Heart left ventricle (tissue), 16 donors: Measurements from ENCODE around the gene DIO3. TPM values are rescaled to one million over a fixed set of nuclear protein-coding genes. Genes with fewer than 3 reads are reported as not detected.

Experiments
- ATAC-seq, 4 donors: fragments of 200-7000 bp; cut with Tn5 transposase; one replicate each; pipeline ENCODE4 v1.9.1; 2020 to 2022; ENCODE audit warnings: moderate library complexity in 4 of 4, mild to moderate bottlenecking in 3 of 4, moderate number of reproducible peaks in 1 of 4
- DNase-seq, 5 donors: peaks; one replicate each; pipeline ENCODE4 v3.0.0-alpha.2; 2020
- H3K27ac ChIP-seq, 12 donors: fragments of 200-600 bp; sonication (generic) in 4 of 12; one replicate each; pipeline versions ENCODE4 v1.5.0 to v1.8.0; 2016 to 2022; ENCODE audit warnings: mild to moderate bottlenecking in 2 of 12
- H3K27me3 ChIP-seq, 9 donors: fragments of 200-600 bp; sonication (generic) in 2 of 9; one replicate each; pipeline versions ENCODE4 v1.5.1 to v1.8.0; 2016 to 2022; ENCODE audit warnings: mild to moderate bottlenecking in 3 of 9
- H3K36me3 ChIP-seq, 9 donors: fragments of 200-600 bp; sonication (generic) in 2 of 9; one replicate each; pipeline versions ENCODE4 v1.5.0 to v1.8.0; 2018 to 2022; ENCODE audit warnings: mild to moderate bottlenecking in 2 of 9
- H3K4me1 ChIP-seq, 12 donors: fragments of 200-600 bp; sonication (generic) in 4 of 12; one replicate each; pipeline versions ENCODE4 v1.5.0 to v1.8.0; 2016 to 2022; ENCODE audit warnings: mild to moderate bottlenecking in 3 of 12
- H3K4me3 ChIP-seq, 12 donors: fragments of 200-600 bp; sonication (generic) in 4 of 12; one replicate each; pipeline versions ENCODE4 v1.5.0 to v1.8.0; 2017 to 2022; ENCODE audit warnings: mild to moderate bottlenecking in 9 of 12, moderate library complexity in 4 of 12
- H3K9me3 ChIP-seq, 12 donors: fragments of 200-600 bp; sonication (generic) in 4 of 12; one replicate each; pipeline versions ENCODE4 v1.5.0 to v1.8.0; 2016 to 2022; ENCODE audit warnings: mild to moderate bottlenecking in 1 of 12
- CTCF ChIP-seq, 12 donors: fragments of 200-600 bp; sonication (generic) in 4 of 12; IDR thresholded peaks; one replicate each; pipeline versions ENCODE4 v1.5.0 to v1.8.0; 2018 to 2022; ENCODE audit warnings: antibody characterized with exemption in 12 of 12, mild to moderate bottlenecking in 5 of 12
- POLR2A ChIP-seq, 2 donors: fragments of 450-650 bp; IDR thresholded peaks; one replicate each; pipeline ENCODE4 v1.6.1; 2017; ENCODE audit warnings: antibody characterized with exemption in 2 of 2, mild to moderate bottlenecking in 2 of 2, moderate library complexity in 2 of 2
- WGBS, 4 donors: extraction: QIAGEN DNeasy Blood & Tissue Kit in 2 of 4; methylation state at CpG; one replicate each; pipeline versions ENCODE4 v1.1.5 to v1.1.7; 2013 to 2018; 5-methylcytosine and 5-hydroxymethylcytosine counted together
- intact Hi-C, 10 donors: fragments of 100-400 bp; cut with DNase I; formaldehyde crosslinking; loops; one replicate each; pipeline versions ENCODE4 v1.11.1 to v1.14.2; 2022
- polyA plus RNA-seq, 2 donors: library from polyadenylated mRNA; stranded (reverse); fragments of 200-250 nt; gene quantifications; one replicate each; pipeline ENCODE4 v1.2.3, GENCODE V29; 2013
- total RNA-seq, 9 donors: library from RNA; depleted of rRNA in 2 of 9; stranded (reverse); fragments of >200 nt in 2 of 9; fragmentation: NEBNext Ultra II Directional in 3 of 9; extraction: Animal tissue kit (Norgen Biotek cat#: 25700) in 3 of 9; gene quantifications; one replicate each; pipeline versions ENCODE4 v1.1.0 to v1.2.4, GENCODE V29; 2016 to 2023
- donor health status: ischemic (EF 13 %, LVEDD 7.1; RV severe dilation, severe dysfunction).
- donor health status: healthy with polysubstance abuse.
- donor health status: DM: no; HTN: yes; CAD: no.
- donor health status: DM: no; HTN: no; CAD: no.
- donor health status: ischemic (EF 25% LVEDD 6.9; RV normal size, moderate dysfunction).
- donor health status: ischemic (EF 25% LVEDD 5.7; RV mildly dilated, moderate dysfunction).
- donor health status: healthy.
- donor health status: DM: yes; HTN: yes; CAD: no.
- donor health status: ischemic (EF 35%, LVEDD 5.7; RV mildly dilated, moderate dysfunction).
- donor health status: nonischemic (EF 11% LVEDD 7.7; RV severe dilation, severe dysfunction).
- donor health status: DM: yes; HTN: yes; CAD: no.
- donor health status: PGD.
- donor health status: ischemic (EF 29% LVEDD 5.4; RV normal size, mild dysfunction).
- donor health status: nonischemic (EF 23%, LVEDD 6.1; RV moderate dilation, normal function).

Gene DIO3
- total and polyA plus RNA-seq, 11 donors, result 0.12 to 0.48 (median 0.24) TPM; not detected in 6

GRCh38 chr14:101587441-101587911 lies 26.2 kb downstream of the DIO3 start:
- intact Hi-C loops, result no loop called here
- no peaks in the 10 kb centered on the region for H3K36me3 ChIP-seq
- H3K4me3 ChIP-seq, result no peak overlapping the region
- ATAC-seq (no peak), DNase-seq (no peak)
- no peaks in the 10 kb centered on the region for H3K9me3 ChIP-seq
- no peak overlapping the region for H3K27ac ChIP-seq
- peaks cover 0 to 4% (median 0%) of the 10 kb centered on the region in 9 donors for H3K27me3 ChIP-seq
- no peaks in the 10 kb centered on the region for H3K4me1 ChIP-seq
- 93 to 94% (median 93%) methylated on average over 29 of the region's 29 CpGs for WGBS, 4 donors
- TF ChIP-seq CTCF (IDR thresholded peaks at IDR 0.05) (no peak), POLR2A (IDR thresholded peaks at IDR 0.05) (no peak)

- intact Hi-C loops, result no loop called here
- H3K9me3 ChIP-seq, result peaks cover 0 to 2% (median 0%) of the 10 kb centered on the region in 12 donors
- H3K4me1 ChIP-seq, result no peaks in the 10 kb centered on the region
- no peaks in the 10 kb centered on the region for H3K36me3 ChIP-seq
- H3K4me3 ChIP-seq, result no peak overlapping the region
- no peak overlapping the region for H3K27ac ChIP-seq
- TF ChIP-seq POLR2A (IDR thresholded peaks at IDR 0.05) (no peak), CTCF (IDR thresholded peaks at IDR 0.05) (no peak)
- ATAC-seq, result no peak
- peaks cover 0 to 4% (median 0%) of the 10 kb centered on the region in 9 donors for H3K27me3 ChIP-seq
- DNase-seq, result no peak
- WGBS, 4 donors, result 73 to 77% (median 74%) methylated on average over 17 of the region's 17 CpGs
Measured at GRCh38 chr14:101588286-101588975, 27.1 kb downstream of the DIO3 start.

GRCh38 chr14:101588990-101589389 lies 27.7 kb downstream of the DIO3 start:
- H3K4me3 ChIP-seq, result no peak overlapping the region
- ATAC-seq, result no peak
- H3K4me1 ChIP-seq, result no peaks in the 10 kb centered on the region
- WGBS, 4 donors, result 50 to 61% (median 57%) methylated on average over 4 to 6 of the region's 6 CpGs
- TF ChIP-seq CTCF (IDR thresholded peaks at IDR 0.05) (no peak), POLR2A (IDR thresholded peaks at IDR 0.05) (no peak)
- no peak overlapping the region for H3K27ac ChIP-seq
- H3K9me3 ChIP-seq, result peaks cover 0 to 4% (median 0%) of the 10 kb centered on the region in 12 donors
- intact Hi-C loops, result no loop called here
- DNase-seq, result no peak
- no peaks in the 10 kb centered on the region for H3K36me3 ChIP-seq
- peaks cover 0 to 4% (median 0%) of the 10 kb centered on the region in 9 donors for H3K27me3 ChIP-seq

GRCh38 chr14:101589486-101590015 lies 28.3 kb downstream of the DIO3 start:
- H3K27ac ChIP-seq, result no peak overlapping the region
- DNase-seq (no peak), ATAC-seq (no peak)
- intact Hi-C loops, result no loop called here
- no peak overlapping the region for H3K4me3 ChIP-seq
- WGBS, 4 donors, result 55 to 66% (median 60%) methylated on average over 3 of the region's 3 CpGs
- no peaks in the 10 kb centered on the region for H3K36me3 ChIP-seq
- H3K9me3 ChIP-seq, result peaks cover 0 to 4% (median 0%) of the 10 kb centered on the region in 12 donors
- TF ChIP-seq POLR2A (IDR thresholded peaks at IDR 0.05) (no peak), CTCF (IDR thresholded peaks at IDR 0.05) (no peak)
- peaks cover 0 to 4% (median 0%) of the 10 kb centered on the region in 9 donors for H3K27me3 ChIP-seq
- H3K4me1 ChIP-seq, result no peaks in the 10 kb centered on the region
